MM.1S (cell line): ENCODE data around the gene GIPC1.

Experiments used
- DNase-seq: peaks from one replicate; pipeline ENCODE4 v3.0.0-alpha.2; 2015
- H2AFZ ChIP-seq: fragments of 300-600 bp; sonication (generic); 2 replicates; pipeline ENCODE4 v1.6.0; 2016; ENCODE audit warnings: antibody characterized with exemption, low read length
- H3F3A ChIP-seq: fragments of 300-600 bp; sonication (generic); 2 replicates; pipeline ENCODE4 v1.6.1; 2016; ENCODE audit warnings: mild to moderate bottlenecking, antibody characterized with exemption, low read length, moderate library complexity, mixed read lengths; ENCODE audit not compliant: insufficient read depth
- H3K27ac ChIP-seq: fragments of 300-600 bp; sonication (generic); 2 replicates; pipeline ENCODE4 v1.5.1; 2016; ENCODE audit warnings: mild to moderate bottlenecking, low read length
- H3K27me3 ChIP-seq: fragments of 300-600 bp; sonication (generic); replicated peaks from 2 replicates; pipeline ENCODE4 v1.6.0; 2016; ENCODE audit warnings: low read length; ENCODE audit not compliant: insufficient read depth
- H3K36me3 ChIP-seq: fragments of 300-600 bp; sonication (generic); replicated peaks from 2 replicates; pipeline ENCODE4 v1.6.1; 2016; ENCODE audit warnings: mild to moderate bottlenecking, low read length, mixed read lengths; ENCODE audit not compliant: insufficient read depth
- H3K4me1 ChIP-seq: fragments of 300-600 bp; sonication (generic); 2 replicates; pipeline ENCODE4 v1.6.1; 2016; ENCODE audit warnings: low read length, mixed read lengths
- H3K4me2 ChIP-seq: fragments of 300-600 bp; sonication (generic); 2 replicates; pipeline ENCODE4 v1.6.0; 2016; ENCODE audit warnings: low read depth, low read length
- H3K4me3 ChIP-seq: fragments of 300-600 bp; sonication (generic); 2 replicates; pipeline ENCODE4 v1.5.1; 2016; ENCODE audit warnings: low read length, mixed read lengths
- H3K79me2 ChIP-seq: fragments of 300-600 bp; sonication (generic); 2 replicates; pipeline ENCODE4 v1.6.1; 2016; ENCODE audit warnings: mixed run types, low read length, mixed read lengths
- H3K9ac ChIP-seq: fragments of 300-600 bp; sonication (generic); 2 replicates; pipeline ENCODE4 v1.6.1; 2016; ENCODE audit warnings: low read length, mixed read lengths
- H3K9me2 ChIP-seq: fragments of 300-600 bp; sonication (generic); replicated peaks from 2 replicates; pipeline ENCODE4 v1.6.1; 2016; ENCODE audit warnings: mild to moderate bottlenecking, low read length, mixed read lengths; ENCODE audit not compliant: insufficient read depth
- H3K9me3 ChIP-seq: fragments of 300-600 bp; sonication (generic); replicated peaks from 2 replicates; pipeline ENCODE4 v1.6.1; 2016; ENCODE audit warnings: mild to moderate bottlenecking, low read length, mixed read lengths; ENCODE audit not compliant: insufficient read depth
- H4K20me1 ChIP-seq: fragments of 300-600 bp; sonication (generic); 2 replicates; pipeline ENCODE4 v1.6.1; 2016; ENCODE audit warnings: mild to moderate bottlenecking, low read length, moderate library complexity, mixed read lengths; ENCODE audit not compliant: insufficient read depth
- CTCF ChIP-seq: fragments of 300-600 bp; sonication (generic); IDR thresholded peaks from 2 replicates; pipeline ENCODE4 v1.5.1; 2016; ENCODE audit warnings: antibody characterized with exemption, low read length, mixed read lengths
- EZH2 ChIP-seq: fragments of 300-600 bp; sonication (generic); optimal IDR thresholded peaks from 2 replicates; pipeline ENCODE3; 2017; ENCODE audit warnings: low read depth, mild to moderate bottlenecking, antibody characterized with exemption, low read length, mixed read lengths
- EZH2phosphoT487 ChIP-seq: fragments of 300-600 bp; sonication (generic); IDR thresholded peaks from 2 replicates; pipeline ENCODE4 v1.6.1; 2018; ENCODE audit warnings: antibody characterized with exemption, low read length

Gene GIPC1

GRCh38 chr19:14496029-14496833 lies at the start of gene GIPC1:
GIPC1 (minus strand) TSS chr19:14496127; CDS start chr19:14482976, 13,151 bp downstream.
- H3K27ac ChIP-seq: no peak within 1 kb of the TSS
- peak; percentile 76 for DNase-seq
- peak within 1 kb of the TSS; percentile 36; the same call in 1 of the 2 replicates for H3K9ac ChIP-seq
- no peaks in the 10 kb centered on the region for H4K20me1 ChIP-seq
- no peaks in the 10 kb centered on the region for H3K36me3 ChIP-seq
- peak within 1 kb of the TSS; percentile 83 for H3K4me2 ChIP-seq
- no peaks in the 10 kb centered on the region; the same call in 1 of the 2 replicates for H3K27me3 ChIP-seq
- peak within 1 kb of the TSS; percentile 71 for H3K4me3 ChIP-seq
- peak within 1 kb of the TSS; percentile 94 for H2AFZ ChIP-seq
- H3K9me3 ChIP-seq: no peaks in the 10 kb centered on the region
- no peaks in the 10 kb centered on the region for H3K79me2 ChIP-seq
- no peak for TF ChIP-seq CTCF
- TF ChIP-seq EZH2: no peak
- no peak for TF ChIP-seq EZH2phosphoT487
- peaks cover 3% of the 10 kb centered on the region; the same call in 1 of the 2 replicates for H3F3A ChIP-seq
- no peaks in the 10 kb centered on the region for H3K9me2 ChIP-seq
- H3K4me1 ChIP-seq: no peaks in the 10 kb centered on the region

GRCh38 chr19:14545716-14546082 lies 49.8 kb upstream of the GIPC1 start:
- Histone ChIP-seq H3K27me3 (no peaks in the 10 kb centered on the region), H3K9ac (no peak overlapping the region), H3K27ac (no peak overlapping the region), H3K9me3 (no peaks in the 10 kb centered on the region), H2AFZ (no peak overlapping the region), H3K4me1 (no peaks in the 10 kb centered on the region), H3K36me3 (no peaks in the 10 kb centered on the region), H3K9me2 (no peaks in the 10 kb centered on the region), H3K4me2 (no peak overlapping the region), H4K20me1 (no peaks in the 10 kb centered on the region), H3F3A (no peaks in the 10 kb centered on the region), H3K4me3 (no peak overlapping the region), H3K79me2 (peaks cover 51% of the 10 kb centered on the region)
- no peak for DNase-seq
- no peak for TF ChIP-seq CTCF
- no peak for TF ChIP-seq EZH2
- no peak for TF ChIP-seq EZH2phosphoT487

- no peaks in the 10 kb centered on the region for H4K20me1 ChIP-seq
- no peaks in the 10 kb centered on the region for H3K9me2 ChIP-seq
- H3K36me3 ChIP-seq: no peaks in the 10 kb centered on the region
- no peak for DNase-seq
- H2AFZ ChIP-seq: no peak overlapping the region
- no peaks in the 10 kb centered on the region for H3F3A ChIP-seq
- H3K79me2 ChIP-seq: peaks cover 48% of the 10 kb centered on the region
- H3K4me1 ChIP-seq: no peaks in the 10 kb centered on the region
- no peak overlapping the region for H3K4me2 ChIP-seq
- no peaks in the 10 kb centered on the region for H3K27me3 ChIP-seq
- H3K27ac ChIP-seq: no peak overlapping the region
- TF ChIP-seq EZH2phosphoT487: no peak
- TF ChIP-seq EZH2: no peak
- TF ChIP-seq CTCF: no peak
- no peak overlapping the region for H3K9ac ChIP-seq
- H3K4me3 ChIP-seq: no peak overlapping the region
- no peaks in the 10 kb centered on the region for H3K9me3 ChIP-seq
These were observed 49.2 kb upstream of the GIPC1 start for GRCh38 chr19:14544977-14545715.
